ENCODE results near the gene RAVER2. TPM values are rescaled to one million over a fixed set of nuclear protein-coding genes. Genes with fewer than 3 reads are reported as not detected.
"Not testable (repeated sequence)": the region's sequence is repeated elsewhere in the genome, so short reads cannot be mapped to it uniquely, and the experiment has no call there.

The RAVER2 gene
- 1.2 TPM for polyA plus RNA-seq

- Mint-ChIP-seq H3K9me3 (no peaks in the 10 kb centered on the region), H3K4me1 (peaks cover 8 to 15% (median 13%) of the 10 kb centered on the region in 3 donors), H3K27me3 (peaks cover 6% of the 10 kb centered on the region), H3K4me3 (peak within 1 kb of the TSS; percentile 85 to 97 (median 91)), H3K36me3 (no peaks in the 10 kb centered on the region), H3K27ac (peak within 1 kb of the TSS; percentile 21 to 80 (median 67))
Observed at GRCh38 chr1:64744492-64745180, at the start of gene RAVER2. RAVER2 (plus strand) TSS chr1:64745075; CDS start chr1:64745173, 98 bp downstream.

- H3K4me3 Mint-ChIP-seq: no peak overlapping the region
- H3K9me3 Mint-ChIP-seq: no peaks in the 10 kb centered on the region
- H3K27ac Mint-ChIP-seq: no peak overlapping the region
- peaks cover 4% of the 10 kb centered on the region for H3K27me3 Mint-ChIP-seq
- peaks cover 2% of the 10 kb centered on the region for H3K36me3 Mint-ChIP-seq
- H3K4me1 Mint-ChIP-seq: no peaks in the 10 kb centered on the region
Observed at GRCh38 chr1:64696879-64697278, 48.0 kb upstream of the RAVER2 start.

DNA sequence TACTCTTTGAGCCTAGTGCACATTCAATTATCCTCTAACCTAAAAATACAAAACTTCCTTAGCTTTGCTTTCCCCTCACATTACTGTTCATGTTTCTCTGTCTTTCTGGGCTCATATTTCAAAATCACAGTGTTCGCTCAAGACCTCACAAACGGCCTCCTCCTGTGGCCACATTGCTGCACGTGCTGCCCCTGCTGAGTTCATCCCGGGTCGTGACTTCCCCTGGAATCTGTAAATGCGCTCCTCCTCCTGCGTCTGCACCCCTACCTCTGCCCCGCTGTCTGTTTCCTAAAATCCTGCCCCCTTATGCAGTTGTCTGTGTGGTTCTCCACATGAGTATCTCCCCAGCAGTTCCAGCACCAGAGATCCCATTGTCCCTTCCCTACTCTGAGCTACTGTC lies 45.5 kb upstream of the RAVER2 start:
- H3K4me1 Mint-ChIP-seq: no peaks in the 10 kb centered on the region
- H3K36me3 Mint-ChIP-seq: peaks cover 2% of the 10 kb centered on the region
- peaks cover 0 to 3% (median 0%) of the 10 kb centered on the region in 3 donors for H3K9me3 Mint-ChIP-seq
- no peak overlapping the region for H3K4me3 Mint-ChIP-seq
- H3K27ac Mint-ChIP-seq: no peak overlapping the region
- H3K27me3 Mint-ChIP-seq: peaks cover 4% of the 10 kb centered on the region

DNA sequence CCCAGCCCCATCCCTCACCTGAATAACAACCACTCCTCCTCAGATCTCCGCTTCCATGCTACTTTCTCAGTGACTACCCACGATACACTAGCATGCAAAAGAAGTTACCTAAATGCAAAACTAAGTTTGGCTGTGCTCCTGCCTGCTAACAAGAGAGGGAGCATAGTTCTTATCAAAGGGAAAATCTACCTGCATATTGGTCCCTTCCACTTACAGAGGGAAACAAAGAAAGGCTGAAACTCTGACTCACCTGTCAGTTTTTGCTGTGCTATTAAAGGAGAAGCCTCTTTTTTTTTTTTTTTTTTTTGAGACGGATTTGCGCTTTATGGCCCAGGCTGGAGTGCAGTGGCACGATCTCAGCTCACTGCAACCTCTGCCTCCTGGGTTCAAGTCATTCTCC lies 43.8 kb upstream of the RAVER2 start:
- H3K36me3 Mint-ChIP-seq: peaks cover 2% of the 10 kb centered on the region
- H3K9me3 Mint-ChIP-seq: peaks cover 0 to 3% (median 0%) of the 10 kb centered on the region in 3 donors
- no peaks in the 10 kb centered on the region for H3K4me1 Mint-ChIP-seq
- no peak overlapping the region for H3K4me3 Mint-ChIP-seq
- peaks cover 2% of the 10 kb centered on the region for H3K27me3 Mint-ChIP-seq
- H3K27ac Mint-ChIP-seq: no peak overlapping the region

- Mint-ChIP-seq H3K4me1 (no peaks in the 10 kb centered on the region), H3K9me3 (peaks cover 0 to 3% (median 0%) of the 10 kb centered on the region in 3 donors), H3K27me3 (peaks cover 2% of the 10 kb centered on the region), H3K36me3 (peaks cover 2% of the 10 kb centered on the region), H3K4me3 (no peak overlapping the region), H3K27ac (no peak overlapping the region)
Observed at GRCh38 chr1:64701886-64702285, 43.0 kb upstream of the RAVER2 start.

DNA sequence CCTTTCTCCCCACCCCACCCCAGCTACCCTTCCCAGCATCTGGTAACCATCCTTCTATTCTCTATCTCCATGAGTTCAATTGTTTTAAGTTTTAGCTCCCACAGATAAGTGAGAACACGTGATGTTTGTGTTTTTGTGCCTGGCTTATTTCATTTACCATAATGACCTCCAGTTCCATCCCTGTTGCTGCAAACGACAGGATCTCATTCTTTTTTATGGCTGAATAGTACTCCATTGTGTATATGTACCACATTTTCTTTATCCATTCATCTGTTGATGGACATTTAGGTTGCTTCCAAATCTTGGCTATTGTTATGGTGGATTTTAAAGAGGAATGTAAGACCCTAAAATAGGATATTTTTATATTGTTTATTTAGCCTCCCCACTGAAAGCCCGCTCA lies 42.2 kb upstream of the RAVER2 start:
- not testable (repeated sequence) for H3K27ac Mint-ChIP-seq, H3K36me3 Mint-ChIP-seq, H3K27me3 Mint-ChIP-seq, H3K4me1 Mint-ChIP-seq, H3K9me3 Mint-ChIP-seq, H3K4me3 Mint-ChIP-seq

DNA sequence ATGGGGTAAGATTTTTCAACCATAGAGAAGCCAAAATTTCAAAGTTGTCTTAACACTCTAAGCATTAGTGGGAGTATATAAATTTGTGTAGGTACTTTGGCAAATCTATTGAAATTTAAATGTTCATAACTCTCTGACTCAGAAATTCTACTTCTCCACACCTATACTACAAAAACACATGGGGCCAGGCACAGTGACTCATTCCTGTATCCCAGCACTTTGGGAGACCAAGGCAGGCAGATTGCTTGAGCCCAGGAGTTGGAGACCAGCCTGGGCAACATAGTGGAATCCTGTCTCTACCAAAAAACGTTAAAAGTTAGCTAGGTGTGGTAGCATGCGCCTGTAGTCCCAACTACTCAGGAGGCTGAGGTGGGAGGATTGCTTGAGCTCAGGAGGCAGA lies 41.3 kb upstream of the RAVER2 start:
- H3K27me3 Mint-ChIP-seq: peaks cover 2% of the 10 kb centered on the region
- H3K36me3 Mint-ChIP-seq: peaks cover 2% of the 10 kb centered on the region
- H3K27ac Mint-ChIP-seq: no peak overlapping the region
- no peaks in the 10 kb centered on the region for H3K4me1 Mint-ChIP-seq
- peaks cover 0 to 3% (median 0%) of the 10 kb centered on the region in 3 donors for H3K9me3 Mint-ChIP-seq
- H3K4me3 Mint-ChIP-seq: no peak overlapping the region

GRCh38 chr1:64705591-64705990 lies 39.3 kb upstream of the RAVER2 start:
- Mint-ChIP-seq H3K27ac (no peak overlapping the region), H3K9me3 (peaks cover 0 to 3% (median 0%) of the 10 kb centered on the region in 3 donors), H3K4me3 (no peak overlapping the region), H3K27me3 (peaks cover 2% of the 10 kb centered on the region), H3K4me1 (no peaks in the 10 kb centered on the region), H3K36me3 (peaks cover 2% of the 10 kb centered on the region)

DNA sequence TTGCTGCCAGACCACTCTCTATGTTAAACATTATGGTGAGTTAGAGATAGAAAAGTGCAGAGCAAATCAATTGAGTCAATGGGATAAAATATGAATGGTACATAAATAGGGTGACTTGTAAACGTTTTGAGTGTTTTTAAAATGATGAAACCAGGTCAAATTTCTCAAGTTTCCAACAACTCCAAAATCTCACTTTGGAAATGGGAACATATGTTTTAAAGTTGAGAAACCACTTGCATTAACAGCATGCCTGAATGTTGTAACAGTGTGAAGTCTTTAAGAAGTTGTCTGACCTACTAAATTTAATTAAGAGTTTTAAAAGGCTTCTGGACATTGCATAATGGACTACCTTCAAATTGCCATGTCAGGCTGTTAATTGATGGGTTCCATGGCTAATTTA lies 33.6 kb upstream of the RAVER2 start:
- Mint-ChIP-seq H3K27ac (no peak overlapping the region), H3K27me3 (peaks cover 4% of the 10 kb centered on the region), H3K36me3 (no peaks in the 10 kb centered on the region), H3K9me3 (peaks cover 0 to 3% (median 0%) of the 10 kb centered on the region in 3 donors), H3K4me1 (no peaks in the 10 kb centered on the region), H3K4me3 (no peak overlapping the region)

- Mint-ChIP-seq H3K27ac (no peak overlapping the region), H3K9me3 (peaks cover 0 to 3% (median 0%) of the 10 kb centered on the region in 3 donors), H3K4me3 (no peak overlapping the region), H3K36me3 (no peaks in the 10 kb centered on the region), H3K4me1 (no peaks in the 10 kb centered on the region), H3K27me3 (peaks cover 4% of the 10 kb centered on the region)
Observed at GRCh38 chr1:64712049-64712448, 32.8 kb upstream of the RAVER2 start.

DNA sequence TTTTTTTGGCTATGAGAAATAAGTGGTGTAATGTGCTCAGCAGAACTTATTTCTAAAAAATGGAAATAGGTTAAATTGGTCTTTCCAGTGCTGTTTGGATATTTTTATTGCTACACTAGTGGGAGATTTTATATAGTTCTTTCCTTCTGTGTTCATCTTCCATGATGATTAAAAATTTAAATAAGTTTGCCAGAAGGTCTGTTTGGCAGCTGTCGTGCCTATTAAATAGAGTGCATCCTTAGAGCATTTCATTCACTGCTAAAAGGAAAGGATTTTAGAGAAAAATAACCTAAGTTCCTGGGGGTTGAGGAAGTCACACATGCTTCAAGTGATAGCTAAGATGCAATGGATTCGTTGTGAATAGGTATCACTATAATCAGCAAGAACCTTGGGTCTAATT lies 29.7 kb upstream of the RAVER2 start:
- H3K27ac Mint-ChIP-seq: no peak overlapping the region
- no peaks in the 10 kb centered on the region for H3K36me3 Mint-ChIP-seq
- H3K4me1 Mint-ChIP-seq: no peaks in the 10 kb centered on the region
- H3K4me3 Mint-ChIP-seq: no peak overlapping the region
- H3K9me3 Mint-ChIP-seq: peaks cover 0 to 16% (median 9%) of the 10 kb centered on the region in 3 donors
- peaks cover 10% of the 10 kb centered on the region for H3K27me3 Mint-ChIP-seq

DNA sequence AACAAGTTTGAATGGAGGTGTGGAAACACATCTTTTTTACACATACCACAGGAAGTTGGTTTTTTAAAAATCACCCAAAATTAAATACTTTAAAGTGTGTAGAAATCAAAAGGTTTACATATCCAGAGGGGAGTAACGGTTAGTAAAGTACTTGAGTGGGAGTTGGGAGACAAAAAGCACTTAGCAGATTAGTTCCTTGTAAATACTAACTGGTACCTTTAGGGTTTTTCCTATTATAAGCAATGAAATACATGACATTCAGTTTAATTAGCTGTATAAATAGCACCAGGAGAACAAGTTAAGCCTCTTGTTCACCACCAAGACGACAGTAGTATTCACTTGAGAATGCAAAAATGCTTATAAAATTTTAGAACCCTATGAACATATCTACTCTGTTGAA lies 23.7 kb upstream of the RAVER2 start:
- Mint-ChIP-seq H3K27me3 (peaks cover 23% of the 10 kb centered on the region), H3K4me1 (no peaks in the 10 kb centered on the region), H3K4me3 (no peak overlapping the region), H3K27ac (no peak overlapping the region), H3K9me3 (peaks cover 0 to 16% (median 9%) of the 10 kb centered on the region in 3 donors), H3K36me3 (no peaks in the 10 kb centered on the region)

DNA sequence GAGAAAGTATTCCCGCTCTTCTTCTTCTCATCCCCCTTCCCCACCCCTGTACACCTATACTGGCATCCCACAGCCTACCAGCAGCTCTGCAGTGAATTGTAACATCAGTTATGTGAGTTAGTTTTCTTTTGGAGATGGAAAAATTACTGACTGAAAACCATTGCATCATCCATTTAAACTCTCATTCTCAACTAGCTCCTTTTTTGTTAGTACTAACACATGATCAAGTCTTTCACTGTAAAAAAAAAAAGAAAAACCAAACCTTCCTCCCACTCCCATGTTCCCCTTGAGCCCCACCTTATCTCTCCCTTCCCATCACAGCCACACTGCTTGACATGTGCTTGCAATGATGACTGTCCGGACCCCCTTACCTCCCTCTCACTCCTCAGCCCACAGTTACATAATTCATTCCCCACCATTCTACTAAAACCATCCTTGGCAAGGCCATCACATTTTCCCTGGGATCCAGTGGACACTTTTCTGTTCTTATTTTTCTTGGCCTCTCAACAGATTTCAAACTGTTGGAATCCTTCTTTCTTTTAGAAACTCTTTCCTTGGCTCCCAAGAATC lies 23.2 kb upstream of the RAVER2 start:
- peaks cover 0 to 16% (median 9%) of the 10 kb centered on the region in 3 donors for H3K9me3 Mint-ChIP-seq
- H3K4me1 Mint-ChIP-seq: no peaks in the 10 kb centered on the region
- no peak overlapping the region for H3K4me3 Mint-ChIP-seq
- peaks cover 23% of the 10 kb centered on the region for H3K27me3 Mint-ChIP-seq
- no peak overlapping the region for H3K27ac Mint-ChIP-seq
- no peaks in the 10 kb centered on the region for H3K36me3 Mint-ChIP-seq

DNA sequence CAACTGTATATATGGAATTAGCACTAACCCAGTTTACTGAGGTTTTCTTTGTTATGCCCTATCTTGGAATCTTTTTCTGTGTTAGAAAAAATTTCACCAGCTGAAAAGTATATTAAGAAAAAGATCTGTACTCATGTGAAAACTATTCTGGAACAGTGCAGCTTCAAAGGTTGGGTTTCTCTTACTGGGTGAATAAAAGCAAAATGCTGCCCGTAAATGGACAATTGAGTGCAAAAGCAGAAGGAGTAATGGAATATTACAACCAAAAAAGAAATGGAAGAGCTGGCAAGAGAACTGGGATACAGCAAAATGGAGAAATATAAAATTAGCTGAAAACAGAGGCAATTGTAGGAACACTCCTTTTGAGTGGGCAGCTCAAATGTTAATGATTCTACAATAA lies 17.0 kb upstream of the RAVER2 start:
- Mint-ChIP-seq H3K27me3 (peaks cover 11% of the 10 kb centered on the region), H3K4me1 (no peaks in the 10 kb centered on the region), H3K27ac (no peak overlapping the region), H3K4me3 (no peak overlapping the region), H3K9me3 (peaks cover 0 to 4% (median 0%) of the 10 kb centered on the region in 3 donors), H3K36me3 (no peaks in the 10 kb centered on the region)

DNA sequence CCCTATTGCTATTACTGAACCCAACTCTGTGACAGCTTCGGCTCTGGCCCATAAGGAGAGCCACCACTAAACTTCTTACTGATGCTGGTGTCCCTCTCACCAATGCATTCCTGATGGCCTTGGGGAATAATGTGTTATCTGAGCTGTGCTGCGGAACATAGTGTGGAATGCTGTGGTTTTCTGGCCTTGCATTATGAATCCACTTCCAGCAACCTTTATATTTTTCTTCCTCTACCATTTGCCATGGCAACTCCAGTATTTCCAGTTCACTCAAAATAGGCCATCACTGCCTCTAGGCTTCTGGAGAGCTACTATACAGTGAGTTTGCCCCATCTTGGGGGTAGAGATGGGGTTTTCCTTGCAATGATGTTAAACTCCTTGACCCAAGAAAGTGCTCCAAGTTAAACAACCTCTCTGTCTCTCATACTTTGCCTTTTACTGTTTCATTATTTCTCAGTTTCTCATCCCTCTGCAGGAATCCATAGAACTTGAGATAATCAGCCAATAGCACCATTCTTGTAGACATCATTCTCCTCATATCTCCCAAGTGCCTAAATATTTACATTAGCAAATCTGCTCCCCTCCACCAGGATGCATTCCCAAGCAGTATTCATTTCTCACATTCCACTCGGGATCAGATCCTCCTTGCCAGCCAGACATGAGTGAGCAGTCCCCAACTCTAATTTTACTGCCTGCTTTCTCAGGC lies 11.1 kb upstream of the RAVER2 start:
- Mint-ChIP-seq H3K27me3 (peaks cover 4% of the 10 kb centered on the region), H3K36me3 (no peaks in the 10 kb centered on the region), H3K4me3 (no peak overlapping the region), H3K27ac (no peak overlapping the region), H3K4me1 (no peaks in the 10 kb centered on the region), H3K9me3 (peaks cover 0 to 2% (median 0%) of the 10 kb centered on the region in 3 donors)
